ENCODE measurements around the gene PIGQ.
"Not testable (repeated sequence)": the region's sequence is repeated elsewhere in the genome, so short reads cannot be mapped to it uniquely, and the experiment has no call there.

The PIGQ gene

GRCh38 chr16:588889-589657 is 19.3 kb downstream of the PIGQ start:
- DNase-seq: peak; percentile 98

- DNase-seq: peak; percentile 99
These were observed 20.0 kb downstream of the PIGQ start, which contains the start of gene RAB40C for GRCh38 chr16:589658-590187. Gene RAB40C, plus strand, starts transcription at chr16:590066. Its CDS starts 226 bp downstream, at chr16:590292.

GRCh38 chr16:590188-590814 is 20.5 kb downstream of the PIGQ start:
- DNase-seq: no peak

GRCh38 chr16:590815-591200 is 21.0 kb downstream of the PIGQ start:
- no peak for DNase-seq

GRCh38 chr16:591231-591630 is 21.5 kb downstream of the PIGQ start:
- DNase-seq: no peak

- DNase-seq: no peak
These were observed 22.2 kb downstream of the PIGQ start for GRCh38 chr16:591892-592517.

GRCh38 chr16:592518-593306 is 22.9 kb downstream of the PIGQ start:
- no peak for DNase-seq

GRCh38 chr16:593406-593805 is 23.6 kb downstream of the PIGQ start:
- DNase-seq: no peak

- no peak for DNase-seq
These were observed 24.0 kb downstream of the PIGQ start for GRCh38 chr16:593807-594206.

- no peak for DNase-seq
These were observed 25.3 kb downstream of the PIGQ start for GRCh38 chr16:595094-595528.

GRCh38 chr16:595942-596735 is 26.4 kb downstream of the PIGQ start:
- no peak for DNase-seq

- DNase-seq: no peak
These were observed 26.9 kb downstream of the PIGQ start for GRCh38 chr16:596736-597060.

- DNase-seq: not testable (repeated sequence)
These were observed 27.9 kb downstream of the PIGQ start for GRCh38 chr16:597655-598054.

- DNase-seq: no peak
These were observed 29.3 kb downstream of the PIGQ start for GRCh38 chr16:598823-599739.

GRCh38 chr16:600781-601180 is 31.0 kb downstream of the PIGQ start:
- no peak for DNase-seq

- DNase-seq: no peak
These were observed 34.2 kb downstream of the PIGQ start for GRCh38 chr16:603933-604332.

- no peak for DNase-seq
These were observed 37.0 kb downstream of the PIGQ start for GRCh38 chr16:606656-607307.

GRCh38 chr16:608019-608418 is 38.3 kb downstream of the PIGQ start:
- no peak for DNase-seq

- no peak for DNase-seq
These were observed 39.5 kb downstream of the PIGQ start for GRCh38 chr16:609316-609715.

- no peak for DNase-seq
These were observed 40.2 kb downstream of the PIGQ start for GRCh38 chr16:609984-610383.

Data from T1000 (cell line).